Gastrocnemius medialis (tissue), 4 donors: ENCODE results near the gene MRPS12. TPM values are rescaled to one million over a fixed set of nuclear protein-coding genes. Genes with fewer than 3 reads are reported as not detected.

Experiments used
- ATAC-seq, 2 donors: fragments of 150-250 bp; one replicate each; pipeline ENCODE4 v1.9.1; 2016
- DNase-seq, 2 donors: peaks; one replicate each; pipeline ENCODE4 v3.0.0-alpha.2; 2019
- H3K27ac ChIP-seq, 4 donors: fragments of 200-600 bp; sonication (generic); 1 replicate in 1 of 4; 2 replicates in 3 of 4; pipeline ENCODE4 v1.5.1; 2016 to 2018; ENCODE audit warnings: mild to moderate bottlenecking in 2 of 4, moderate library complexity in 1 of 4
- H3K27me3 ChIP-seq, 3 donors: fragments of 200-600 bp; sonication (generic) in 2 of 3; 1 replicate in 1 of 3; 2 replicates in 2 of 3; pipeline versions ENCODE4 v1.5.1 to v1.6.0; 2016 to 2019; ENCODE audit warnings: mild to moderate bottlenecking in 1 of 3, moderate library complexity in 1 of 3
- H3K36me3 ChIP-seq, 2 donors: fragments of 200-600 bp; sonication (generic) in 1 of 2; one replicate each; pipeline ENCODE4 v1.5.1; 2017 to 2018
- H3K4me1 ChIP-seq, 2 donors: fragments of 200-600 bp; sonication (generic) in 1 of 2; one replicate each; pipeline ENCODE4 v1.5.1; 2016 to 2017; ENCODE audit warnings: mild to moderate bottlenecking in 2 of 2
- H3K4me3 ChIP-seq, 4 donors: fragments of 200-600 bp; sonication (generic) in 3 of 4; 1 replicate in 1 of 4; 2 replicates in 3 of 4; pipeline ENCODE4 v1.5.1; 2016 to 2019; ENCODE audit warnings: mild to moderate bottlenecking in 2 of 4
- H3K9me3 ChIP-seq, 3 donors: fragments of 200-600 bp; sonication (generic) in 2 of 3; 1 replicate in 1 of 3; 2 replicates in 2 of 3; pipeline ENCODE4 v1.5.1; 2016 to 2019
- CTCF ChIP-seq, 5 experiments: fragments of 450-650 bp in 3 of 5; fragments of 200-600 bp in 2 of 5; sonication (generic) in 2 of 5; IDR thresholded peaks in 4 of 5; conservative IDR thresholded peaks in 1 of 5; 1 replicate in 4 of 5; 2 replicates in 1 of 5; pipeline ENCODE4 v1.5.1; 2016 to 2019; ENCODE audit warnings: antibody characterized with exemption in 5 of 5, mild to moderate bottlenecking in 3 of 5, moderate library complexity in 3 of 5
- POLR2A ChIP-seq, 2 donors: fragments of 450-650 bp; IDR thresholded peaks; one replicate each; pipeline ENCODE4 v1.6.1; 2017; ENCODE audit warnings: antibody characterized with exemption in 2 of 2, mild to moderate bottlenecking in 2 of 2, moderate library complexity in 2 of 2
- in situ Hi-C, 4 donors: fragments of 200-750 bp; cut with MboI; loops; one replicate each; pipeline versions ENCODE4 v1.15.0 to v1.8.0; 2017; ENCODE audit warnings: low sequenced_read_pairs in 4 of 4
- intact Hi-C: fragments of 100-400 bp; cut with DNase I; formaldehyde crosslinking; loops from one replicate; pipeline ENCODE4 v1.15.1; 2023; ENCODE audit warnings: low total_unique reads
- total RNA-seq, 4 donors: library from RNA; depleted of rRNA; stranded (reverse); fragments of >200 nt; gene quantifications; one replicate each; pipeline versions ENCODE4 v1.1.0 to v1.2.3, GENCODE V29; 2016

MRPS12 gene
- total RNA-seq, 4 donors from 2014 or later, result 20.0 to 49.8 (median 36.1) TPM

DNA sequence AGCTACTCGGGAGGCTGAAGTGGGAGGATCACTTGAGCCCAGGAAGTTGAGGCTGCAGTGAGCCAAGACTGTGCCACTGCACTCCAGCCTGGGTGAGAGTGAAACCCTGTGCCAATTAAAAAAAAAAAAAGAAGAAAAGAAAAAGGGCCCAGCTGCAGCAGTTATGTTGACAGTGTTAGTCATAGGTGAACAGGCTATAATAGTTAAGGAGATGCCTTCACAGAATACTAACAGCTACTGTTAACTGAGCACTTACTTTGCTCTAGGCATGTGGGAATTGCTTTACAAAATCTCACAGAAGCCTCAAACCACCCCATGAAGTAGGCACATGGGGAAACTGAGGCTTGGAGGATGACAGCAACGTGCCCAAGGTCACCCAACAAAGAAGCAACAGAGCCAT, 40.9 kb downstream of the MRPS12 start:
- H3K27me3 ChIP-seq, result peaks cover 10 to 14% (median 10%) of the 10 kb centered on the region in 3 donors
- no peak for ATAC-seq
- H3K4me3 ChIP-seq, result no peak overlapping the region
- intact Hi-C loops (no loop called here), in situ Hi-C loops (no loop called here)
- TF ChIP-seq POLR2A (IDR thresholded peaks at IDR 0.05), result no peak
- TF ChIP-seq CTCF (IDR thresholded peaks at IDR 0.05 in 4 of 5, conservative IDR thresholded peaks at IDR 0.05 in 1 of 5), result no peak
- H3K27ac ChIP-seq, result no peak overlapping the region
- H3K4me1 ChIP-seq, result peaks cover 0 to 3% of the 10 kb centered on the region in 2 donors
- DNase-seq, result no peak
- H3K9me3 ChIP-seq, result no peaks in the 10 kb centered on the region
- H3K36me3 ChIP-seq, result no peaks in the 10 kb centered on the region

DNA sequence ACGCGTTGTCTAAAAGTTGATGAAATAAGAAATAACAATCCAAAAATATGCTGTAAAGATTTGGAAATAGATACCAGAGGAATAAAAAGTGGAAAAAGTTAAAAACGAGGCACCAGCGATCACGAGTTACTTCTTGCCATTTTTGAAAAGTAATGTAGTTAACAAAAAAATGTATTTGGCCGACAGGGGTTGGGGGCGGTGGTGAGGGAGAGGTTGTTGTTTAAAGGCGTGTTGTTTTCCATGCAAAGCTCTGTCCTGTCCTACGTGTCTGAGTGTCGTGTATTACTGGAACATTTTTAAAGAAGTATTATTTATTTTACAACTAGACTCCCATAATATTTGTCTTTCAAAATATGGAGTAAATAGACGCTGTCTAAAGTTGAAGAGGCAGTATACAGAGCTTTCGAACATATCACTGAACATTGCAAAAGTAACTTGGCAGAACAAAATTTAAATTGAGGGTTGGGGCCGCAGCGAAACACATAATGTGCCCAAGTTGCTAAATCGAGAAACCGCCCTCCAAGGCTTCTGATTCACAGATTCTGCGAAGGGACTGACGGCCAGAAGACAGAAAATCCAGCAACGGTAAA, 44.0 kb downstream of the MRPS12 start:
- peak in 1 of 2 donors; percentile 19 for DNase-seq

GRCh38 chr19:38975214-38975860, 44.6 kb downstream of the MRPS12 start, which contains the start of gene FBXO17:
TSS of gene FBXO17 (minus strand) at chr19:38975742. CDS start at chr19:38950319, 25,423 bp downstream.
- TF ChIP-seq CTCF (IDR thresholded peaks at IDR 0.05 in 4 of 5, conservative IDR thresholded peaks at IDR 0.05 in 1 of 5), result no peak
- TF ChIP-seq POLR2A (IDR thresholded peaks at IDR 0.05), result no peak
- peaks cover 0 to 3% of the 10 kb centered on the region in 2 donors for H3K4me1 ChIP-seq
- no peaks in the 10 kb centered on the region for H3K9me3 ChIP-seq
- peak within 1 kb of the TSS; percentile 47 to 60 (median 51) for H3K4me3 ChIP-seq
- no peak for DNase-seq
- no peaks in the 10 kb centered on the region for H3K36me3 ChIP-seq
- intact Hi-C loops (no loop called here), in situ Hi-C loops (no loop called here)
- peak in 1 of 2 donors; percentile 30 for ATAC-seq
- peaks cover 14 to 22% (median 15%) of the 10 kb centered on the region in 3 donors for H3K27me3 ChIP-seq
- H3K27ac ChIP-seq, result peak within 1 kb of the TSS; percentile 65 to 69 (median 66)

More for the DNA sequence above, 44.0 kb downstream of the MRPS12 start:
- Histone ChIP-seq H3K36me3 (no peaks in the 10 kb centered on the region), H3K27ac (peak overlapping the region; percentile 65 to 69 (median 66)), H3K27me3 (peaks cover 14 to 22% (median 15%) of the 10 kb centered on the region in 3 donors), H3K9me3 (no peaks in the 10 kb centered on the region), H3K4me1 (peaks cover 0 to 3% of the 10 kb centered on the region in 2 donors), H3K4me3 (peak overlapping the region; percentile 47 to 60 (median 51))
- in situ Hi-C loops (no loop called here), intact Hi-C loops (no loop called here)
- TF ChIP-seq POLR2A (IDR thresholded peaks at IDR 0.05) (no peak), CTCF (IDR thresholded peaks at IDR 0.05 in 4 of 5, conservative IDR thresholded peaks at IDR 0.05 in 1 of 5) (no peak)
- ATAC-seq, result peak in 1 of 2 donors; percentile 24

GRCh38 chr19:38975861-38976271, 45.1 kb downstream of the MRPS12 start:
- peak overlapping the region; percentile 36 to 60 (median 51) for H3K4me3 ChIP-seq
- H3K27ac ChIP-seq, result peak overlapping the region; percentile 65 to 69 (median 66)
- DNase-seq (no peak), ATAC-seq (no peak)
- H3K36me3 ChIP-seq, result no peaks in the 10 kb centered on the region
- H3K27me3 ChIP-seq, result peaks cover 14 to 22% (median 15%) of the 10 kb centered on the region in 3 donors
- H3K4me1 ChIP-seq, result peaks cover 0 to 3% of the 10 kb centered on the region in 2 donors
- intact Hi-C loops, result no loop called here
- TF ChIP-seq POLR2A (IDR thresholded peaks at IDR 0.05), result no peak
- no peak for TF ChIP-seq CTCF (IDR thresholded peaks at IDR 0.05 in 4 of 5, conservative IDR thresholded peaks at IDR 0.05 in 1 of 5)
- in situ Hi-C loops, result no loop called here
- H3K9me3 ChIP-seq, result no peaks in the 10 kb centered on the region
